Measurements from ENCODE around the gene ADAM30.

ADAM30 gene

DNA sequence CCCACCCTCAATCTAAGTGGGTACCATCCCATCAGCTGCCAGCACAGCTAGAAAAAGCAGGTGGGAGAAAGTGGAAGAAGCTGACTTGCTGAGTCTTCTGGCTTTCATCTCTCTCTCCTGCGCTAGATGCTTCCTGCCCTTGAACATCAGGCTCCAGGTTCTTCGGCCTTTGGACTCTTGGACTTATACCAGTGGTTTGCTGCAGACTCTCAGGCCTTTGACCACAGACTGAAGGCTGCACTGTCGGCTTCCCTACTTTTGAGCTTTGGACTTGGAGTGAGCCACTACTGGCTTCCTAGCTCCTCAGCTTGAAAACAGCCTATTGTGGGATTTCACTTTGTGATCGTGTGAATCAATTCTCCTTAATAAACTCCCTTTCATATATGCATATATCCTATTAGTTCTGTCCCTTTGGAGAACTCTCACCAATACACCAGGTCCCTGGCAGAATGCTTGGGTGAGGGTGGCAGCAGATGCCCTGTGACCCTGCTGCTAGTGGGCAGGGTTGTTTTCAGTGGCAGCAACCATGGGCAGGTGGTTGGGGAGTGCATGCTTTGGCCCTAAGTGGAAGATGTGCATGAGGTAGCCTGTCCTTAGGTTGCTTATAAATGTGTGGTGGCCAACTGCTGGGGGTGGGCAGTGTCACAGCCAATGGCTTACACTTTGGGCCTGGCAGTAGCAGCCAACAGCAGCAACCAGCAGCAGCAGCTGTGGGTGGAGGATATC is 10.8 kb upstream of the ADAM30 start:
- Histone ChIP-seq H3K4me1 (ENCODE audit: control insufficient read depth in 1 of 2, insufficient read depth in 2 of 2, low read length in 2 of 2) (no peaks in the 10 kb centered on the region), H3K9me3 (ENCODE audit: control insufficient read depth in 1 of 2, low read length in 2 of 2) (no peaks in the 10 kb centered on the region), H3K27me3 (ENCODE audit: low read depth, low read length) (no peaks in the 10 kb centered on the region), H3K27ac (ENCODE audit: low read length) (no peak overlapping the region), H3K36me3 (ENCODE audit: control insufficient read depth in 1 of 2, insufficient read depth in 2 of 2, low read length in 2 of 2) (no peaks in the 10 kb centered on the region), H3K4me3 (ENCODE audit: low read depth in 1 of 2, low read length in 2 of 2) (no peak overlapping the region)

DNA sequence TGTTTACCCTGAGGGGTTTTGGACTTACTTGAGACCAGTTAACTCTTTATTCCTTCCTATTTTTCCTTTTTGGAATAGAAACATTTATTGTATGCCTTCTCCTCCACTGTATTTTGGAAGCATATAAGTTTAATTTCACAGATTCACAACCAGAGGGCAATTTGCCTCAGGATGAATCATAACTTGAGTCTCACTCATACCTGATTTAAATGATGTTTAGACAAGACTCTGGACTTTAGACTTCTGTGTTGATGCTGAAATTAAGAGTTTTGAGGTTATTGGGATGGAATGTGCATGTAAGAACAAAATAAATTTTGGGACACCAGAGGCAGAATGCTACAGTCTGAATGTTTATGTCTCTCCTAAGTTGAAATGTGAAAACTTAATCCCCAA is 7.1 kb upstream of the ADAM30 start:
- no peak overlapping the region for H3K27ac ChIP-seq (ENCODE audit: low read length)

DNA sequence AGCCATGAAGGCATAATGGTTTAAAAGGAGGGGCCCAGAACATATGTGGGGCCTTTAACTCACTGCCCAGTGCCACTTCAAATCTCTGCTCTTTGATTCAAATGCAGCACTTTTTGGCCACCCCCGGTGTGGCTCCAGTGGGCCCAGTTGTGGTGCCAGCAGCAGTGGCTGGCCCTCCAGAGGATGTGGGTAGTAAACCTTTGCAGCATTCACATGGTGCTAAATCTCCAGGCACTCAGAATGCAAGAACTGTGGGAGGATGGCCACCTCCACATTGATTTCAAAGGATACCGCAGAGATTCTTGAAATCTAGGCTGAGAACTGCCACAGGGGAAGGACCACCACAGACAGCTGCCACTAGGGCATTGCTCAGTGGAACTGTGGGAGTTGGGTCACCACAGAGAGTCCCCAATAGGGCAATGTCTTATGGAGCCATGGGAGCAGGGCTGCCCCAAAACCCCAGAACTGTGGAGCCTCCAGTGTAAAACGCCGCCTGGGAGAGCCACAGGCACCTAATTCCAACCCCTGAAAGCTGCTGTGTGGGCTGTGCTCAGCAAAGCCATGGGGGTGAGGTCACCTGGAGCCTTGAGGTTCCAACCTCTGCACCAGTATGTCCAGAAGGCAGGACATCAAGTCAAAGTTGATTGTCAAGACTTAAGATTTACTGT is 6.6 kb upstream of the ADAM30 start:
- Histone ChIP-seq H3K4me1 (ENCODE audit: control insufficient read depth in 1 of 2, insufficient read depth in 2 of 2, low read length in 2 of 2) (no peaks in the 10 kb centered on the region), H3K36me3 (ENCODE audit: control insufficient read depth in 1 of 2, insufficient read depth in 2 of 2, low read length in 2 of 2) (no peaks in the 10 kb centered on the region), H3K4me3 (ENCODE audit: low read depth in 1 of 2, low read length in 2 of 2) (no peak overlapping the region), H3K27ac (ENCODE audit: low read length) (no peak overlapping the region), H3K27me3 (ENCODE audit: low read depth, low read length) (no peaks in the 10 kb centered on the region), H3K9me3 (ENCODE audit: control insufficient read depth in 1 of 2, low read length in 2 of 2) (no peaks in the 10 kb centered on the region)

More for the DNA sequence above, 7.1 kb upstream of the ADAM30 start:
- Histone ChIP-seq H3K36me3 (ENCODE audit: control insufficient read depth in 1 of 2, insufficient read depth in 2 of 2, low read length in 2 of 2) (no peaks in the 10 kb centered on the region), H3K4me1 (ENCODE audit: control insufficient read depth in 1 of 2, insufficient read depth in 2 of 2, low read length in 2 of 2) (no peaks in the 10 kb centered on the region), H3K4me3 (ENCODE audit: low read depth in 1 of 2, low read length in 2 of 2) (no peak overlapping the region), H3K9me3 (ENCODE audit: control insufficient read depth in 1 of 2, low read length in 2 of 2) (no peaks in the 10 kb centered on the region), H3K27me3 (ENCODE audit: low read depth, low read length) (no peaks in the 10 kb centered on the region)

DNA sequence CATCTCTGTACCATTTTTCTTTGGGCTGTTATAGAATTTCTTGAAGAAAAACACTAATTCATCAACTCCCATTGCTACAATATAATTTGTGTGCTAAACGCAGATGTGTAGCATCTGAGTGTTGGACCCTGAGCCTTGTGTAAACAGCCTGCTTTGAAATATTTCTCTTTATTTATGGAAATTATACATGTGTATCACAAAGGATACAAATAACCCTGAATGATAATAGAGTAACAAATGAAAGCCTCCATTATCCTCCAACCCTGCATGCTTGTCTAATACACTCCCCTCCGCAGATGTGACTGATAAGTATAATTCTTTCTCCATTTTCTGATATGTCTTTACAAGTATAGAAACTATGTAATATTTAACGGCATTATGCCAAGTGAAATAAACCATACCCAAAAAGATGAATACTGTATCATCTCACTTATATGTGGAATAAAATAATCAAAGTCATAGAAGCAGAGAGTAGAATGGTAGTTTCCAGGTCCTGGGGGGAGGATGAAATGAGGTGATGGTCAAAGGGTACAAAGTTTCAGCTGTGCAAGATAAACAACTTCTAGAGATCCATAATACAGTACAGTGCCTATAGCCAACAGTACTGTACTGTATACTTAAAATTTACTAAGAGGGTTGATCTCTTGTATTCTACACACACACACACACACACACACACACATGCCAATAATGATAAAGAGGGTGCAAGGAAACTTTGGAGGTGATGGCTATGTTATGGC is 2.8 kb upstream of the ADAM30 start:
- H3K9me3 ChIP-seq (ENCODE audit: control insufficient read depth in 1 of 2, low read length in 2 of 2) = no peaks in the 10 kb centered on the region
- no peaks in the 10 kb centered on the region for H3K36me3 ChIP-seq (ENCODE audit: control insufficient read depth in 1 of 2, insufficient read depth in 2 of 2, low read length in 2 of 2)
- H3K4me3 ChIP-seq (ENCODE audit: low read depth in 1 of 2, low read length in 2 of 2) = no peak overlapping the region
- no peaks in the 10 kb centered on the region for H3K4me1 ChIP-seq (ENCODE audit: control insufficient read depth in 1 of 2, insufficient read depth in 2 of 2, low read length in 2 of 2)
- H3K27me3 ChIP-seq (ENCODE audit: low read depth, low read length) = no peaks in the 10 kb centered on the region
- no peak overlapping the region for H3K27ac ChIP-seq (ENCODE audit: low read length)

DNA sequence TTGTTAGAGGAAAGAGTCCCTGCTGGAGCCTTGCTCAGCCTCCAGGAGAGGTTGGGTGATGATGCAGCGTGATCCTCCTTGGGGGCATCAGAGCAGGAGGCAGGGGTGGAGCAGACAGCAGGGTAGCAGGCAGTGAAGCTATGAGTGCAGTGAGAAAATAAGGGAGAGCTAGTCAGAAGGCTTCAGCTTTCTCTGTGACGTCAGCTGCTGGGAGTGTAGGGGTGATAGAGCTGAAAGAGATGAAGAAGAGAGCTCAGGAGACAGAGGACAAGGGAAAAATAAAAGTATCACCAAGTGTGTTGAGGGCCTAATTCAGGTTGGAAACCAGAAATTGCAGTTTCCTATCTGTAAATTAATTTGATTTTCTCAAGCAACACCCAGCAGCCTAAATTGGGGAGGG is 2.2 kb upstream of the ADAM30 start:
- H3K36me3 ChIP-seq (ENCODE audit: control insufficient read depth in 1 of 2, insufficient read depth in 2 of 2, low read length in 2 of 2) = no peaks in the 10 kb centered on the region
- no peaks in the 10 kb centered on the region for H3K9me3 ChIP-seq (ENCODE audit: control insufficient read depth in 1 of 2, low read length in 2 of 2)
- no peaks in the 10 kb centered on the region for H3K27me3 ChIP-seq (ENCODE audit: low read depth, low read length)
- no peak overlapping the region for H3K4me3 ChIP-seq (ENCODE audit: low read depth in 1 of 2, low read length in 2 of 2)
- no peaks in the 10 kb centered on the region for H3K4me1 ChIP-seq (ENCODE audit: control insufficient read depth in 1 of 2, insufficient read depth in 2 of 2, low read length in 2 of 2)
- no peak overlapping the region for H3K27ac ChIP-seq (ENCODE audit: low read length)

DNA sequence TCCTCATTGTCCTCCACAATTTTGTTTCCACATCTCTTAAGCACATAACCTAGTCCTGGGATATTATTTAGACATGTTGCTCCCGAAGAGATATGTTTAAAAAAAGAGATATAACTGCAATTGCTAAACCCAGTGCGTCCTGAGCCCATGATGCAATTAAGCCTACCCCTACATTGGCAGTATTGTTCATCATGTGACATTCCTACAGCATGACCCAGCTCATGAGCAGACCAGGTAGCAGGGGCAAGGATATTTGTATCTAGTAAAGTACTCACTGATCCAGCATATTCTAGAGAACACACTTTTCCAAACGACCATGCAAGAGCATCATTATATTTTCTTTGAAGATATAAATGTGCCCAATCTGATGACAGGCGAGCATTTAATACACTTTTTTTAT is 1.2 kb downstream of the ADAM30 start:
- H3K4me3 ChIP-seq (ENCODE audit: low read depth in 1 of 2, low read length in 2 of 2) = no peak overlapping the region
- no peaks in the 10 kb centered on the region for H3K27me3 ChIP-seq (ENCODE audit: low read depth, low read length)
- H3K4me1 ChIP-seq (ENCODE audit: control insufficient read depth in 1 of 2, insufficient read depth in 2 of 2, low read length in 2 of 2) = no peaks in the 10 kb centered on the region
- no peaks in the 10 kb centered on the region for H3K36me3 ChIP-seq (ENCODE audit: control insufficient read depth in 1 of 2, insufficient read depth in 2 of 2, low read length in 2 of 2)
- H3K9me3 ChIP-seq (ENCODE audit: control insufficient read depth in 1 of 2, low read length in 2 of 2) = no peaks in the 10 kb centered on the region
- no peak overlapping the region for H3K27ac ChIP-seq (ENCODE audit: low read length)

DNA sequence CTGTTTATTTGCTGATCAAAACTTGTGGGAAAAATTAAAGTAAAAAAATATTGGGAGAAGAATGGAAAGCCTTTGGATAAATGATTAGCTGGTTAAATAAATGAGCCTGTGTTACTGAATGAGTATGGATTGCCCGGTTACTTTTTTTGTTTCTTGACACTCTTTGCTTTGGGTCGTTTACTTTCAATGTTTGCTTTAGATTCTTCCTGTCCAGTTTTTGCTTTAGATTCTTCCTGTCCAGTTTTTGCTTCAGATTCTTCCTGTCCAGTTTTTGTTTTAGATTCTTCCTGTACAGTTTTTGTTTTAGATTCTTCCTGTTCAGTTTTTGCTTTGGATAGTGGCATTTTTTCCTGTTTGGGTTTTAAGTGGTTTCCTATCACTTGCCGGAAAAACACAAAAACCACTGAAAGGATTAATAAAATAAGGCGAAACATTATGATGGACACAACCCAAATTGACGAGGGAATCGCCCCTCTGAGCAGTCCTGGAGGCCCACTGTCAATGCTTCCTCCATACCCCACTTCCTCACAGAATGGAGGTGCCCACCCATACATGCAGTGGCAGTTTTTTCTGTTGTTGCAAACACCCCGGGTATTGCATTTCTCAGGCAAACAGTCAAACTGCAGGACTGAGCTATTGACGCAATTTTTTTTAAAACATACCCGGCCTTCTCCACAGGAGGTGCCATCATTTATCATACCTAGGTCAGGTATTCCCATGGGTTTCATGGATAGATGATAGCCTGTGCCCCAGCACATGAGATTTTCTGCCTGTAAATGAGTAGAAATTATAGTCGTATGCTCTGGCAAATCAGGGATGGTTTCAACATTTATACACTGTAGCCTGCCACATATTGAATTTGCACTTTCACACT is 2.3 kb downstream of the ADAM30 start:
- Histone ChIP-seq H3K36me3 (ENCODE audit: control insufficient read depth in 1 of 2, insufficient read depth in 2 of 2, low read length in 2 of 2) (no peaks in the 10 kb centered on the region), H3K27me3 (ENCODE audit: low read depth, low read length) (no peaks in the 10 kb centered on the region), H3K9me3 (ENCODE audit: control insufficient read depth in 1 of 2, low read length in 2 of 2) (no peaks in the 10 kb centered on the region), H3K4me3 (ENCODE audit: low read depth in 1 of 2, low read length in 2 of 2) (no peak overlapping the region), H3K4me1 (ENCODE audit: control insufficient read depth in 1 of 2, insufficient read depth in 2 of 2, low read length in 2 of 2) (no peaks in the 10 kb centered on the region), H3K27ac (ENCODE audit: low read length) (no peak overlapping the region)

DNA sequence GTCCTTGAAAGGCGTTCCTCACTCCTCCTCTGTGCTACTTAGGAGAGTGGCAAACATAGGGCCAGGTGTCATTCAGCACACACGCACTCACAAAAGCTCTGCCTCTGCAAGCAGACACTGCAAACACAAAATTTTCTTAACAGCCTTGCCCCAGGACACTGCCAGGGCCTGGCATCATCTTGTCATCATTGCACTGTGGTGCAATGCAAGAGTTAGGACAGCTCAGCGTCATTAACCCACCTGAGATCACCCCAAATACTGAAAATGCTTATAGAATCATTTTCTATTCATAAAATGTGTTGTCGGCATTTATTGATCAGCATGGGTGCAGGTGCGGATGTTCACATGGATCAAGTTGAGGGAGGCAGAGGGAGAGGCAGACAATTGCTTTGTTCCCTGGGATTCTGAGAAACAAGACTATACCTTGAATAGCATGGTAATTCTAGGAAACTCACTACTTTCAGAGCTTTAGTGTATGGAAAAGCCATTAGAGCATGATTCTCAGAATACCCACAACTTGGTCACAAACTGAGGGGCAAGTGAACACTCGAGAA is 3.0 kb downstream of the ADAM30 start:
- H3K27ac ChIP-seq (ENCODE audit: low read length) = no peak overlapping the region
- no peaks in the 10 kb centered on the region for H3K9me3 ChIP-seq (ENCODE audit: control insufficient read depth in 1 of 2, low read length in 2 of 2)
- no peak overlapping the region for H3K4me3 ChIP-seq (ENCODE audit: low read depth in 1 of 2, low read length in 2 of 2)
- no peaks in the 10 kb centered on the region for H3K27me3 ChIP-seq (ENCODE audit: low read depth, low read length)
- no peaks in the 10 kb centered on the region for H3K36me3 ChIP-seq (ENCODE audit: control insufficient read depth in 1 of 2, insufficient read depth in 2 of 2, low read length in 2 of 2)
- H3K4me1 ChIP-seq (ENCODE audit: control insufficient read depth in 1 of 2, insufficient read depth in 2 of 2, low read length in 2 of 2) = no peaks in the 10 kb centered on the region

DNA sequence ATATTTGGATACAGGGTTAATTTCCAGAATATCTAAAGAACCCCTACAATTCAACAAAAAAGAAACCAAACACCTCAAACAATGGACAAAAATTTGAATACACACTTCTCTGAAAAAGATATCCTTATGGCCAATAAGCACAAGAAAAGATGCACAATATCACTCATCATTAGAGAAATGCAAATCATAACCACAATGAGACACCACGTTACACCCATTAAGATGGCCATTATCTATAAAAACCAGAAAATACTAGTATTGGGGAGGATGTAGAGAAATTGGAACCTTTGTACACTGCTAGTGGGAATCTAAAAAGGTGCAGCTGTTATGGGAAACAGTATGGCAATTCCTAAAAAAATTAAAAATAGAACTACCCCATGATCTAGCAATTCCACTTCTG is 4.9 kb downstream of the ADAM30 start:
- Histone ChIP-seq H3K9me3 (ENCODE audit: control insufficient read depth in 1 of 2, low read length in 2 of 2) (no peaks in the 10 kb centered on the region), H3K4me1 (ENCODE audit: control insufficient read depth in 1 of 2, insufficient read depth in 2 of 2, low read length in 2 of 2) (no peaks in the 10 kb centered on the region), H3K27me3 (ENCODE audit: low read depth, low read length) (no peaks in the 10 kb centered on the region), H3K27ac (ENCODE audit: low read length) (no peak overlapping the region), H3K4me3 (ENCODE audit: low read depth in 1 of 2, low read length in 2 of 2) (no peak overlapping the region), H3K36me3 (ENCODE audit: control insufficient read depth in 1 of 2, insufficient read depth in 2 of 2, low read length in 2 of 2) (no peaks in the 10 kb centered on the region)

DNA sequence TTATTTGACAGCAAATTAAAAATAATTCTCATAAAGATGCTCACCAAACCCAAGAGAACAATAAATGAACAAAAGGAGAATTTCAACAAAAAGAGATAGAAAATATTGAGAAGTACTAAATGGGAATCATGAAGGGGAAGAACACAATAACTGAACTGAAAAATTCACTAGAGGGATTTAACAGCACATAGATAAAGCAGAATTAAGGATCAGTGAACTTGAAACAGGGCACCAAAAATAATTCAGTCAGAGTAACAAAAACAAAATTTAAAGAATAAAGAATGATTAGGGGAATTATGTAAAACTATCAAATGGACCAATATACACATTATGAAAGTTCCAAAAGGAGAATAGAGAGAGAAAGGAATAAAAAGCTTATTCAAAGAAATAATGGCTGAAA is 7.8 kb downstream of the ADAM30 start:
- Histone ChIP-seq H3K4me3 (ENCODE audit: low read depth in 1 of 2, low read length in 2 of 2) (no peak overlapping the region), H3K27me3 (ENCODE audit: low read depth, low read length) (no peaks in the 10 kb centered on the region), H3K9me3 (ENCODE audit: control insufficient read depth in 1 of 2, low read length in 2 of 2) (no peaks in the 10 kb centered on the region), H3K4me1 (ENCODE audit: control insufficient read depth in 1 of 2, insufficient read depth in 2 of 2, low read length in 2 of 2) (no peaks in the 10 kb centered on the region), H3K27ac (ENCODE audit: low read length) (no peak overlapping the region), H3K36me3 (ENCODE audit: control insufficient read depth in 1 of 2, insufficient read depth in 2 of 2, low read length in 2 of 2) (no peaks in the 10 kb centered on the region)

DNA sequence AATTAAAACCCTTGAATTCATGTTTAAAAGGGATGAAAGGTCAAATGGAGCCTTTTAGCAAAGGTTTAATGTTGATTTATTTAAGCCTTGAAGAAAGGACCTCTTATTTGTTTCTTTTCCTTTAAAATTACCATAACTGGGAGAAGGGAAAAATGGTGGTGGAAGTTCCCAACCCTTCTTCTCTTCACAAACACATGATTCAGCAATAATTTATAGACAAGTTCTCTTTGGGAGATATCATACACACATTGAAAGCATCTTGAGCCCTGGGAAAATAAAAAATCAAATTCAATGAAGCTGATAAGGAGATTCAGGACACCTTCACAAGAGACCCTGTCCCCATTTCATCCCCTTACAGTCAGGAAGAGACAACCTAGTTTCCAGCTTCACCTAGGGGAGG is 8.9 kb downstream of the ADAM30 start:
- Histone ChIP-seq H3K27ac (ENCODE audit: low read length) (no peak overlapping the region), H3K27me3 (ENCODE audit: low read depth, low read length) (no peaks in the 10 kb centered on the region), H3K36me3 (ENCODE audit: control insufficient read depth in 1 of 2, insufficient read depth in 2 of 2, low read length in 2 of 2) (no peaks in the 10 kb centered on the region), H3K9me3 (ENCODE audit: control insufficient read depth in 1 of 2, low read length in 2 of 2) (no peaks in the 10 kb centered on the region), H3K4me1 (ENCODE audit: control insufficient read depth in 1 of 2, insufficient read depth in 2 of 2, low read length in 2 of 2) (no peaks in the 10 kb centered on the region), H3K4me3 (ENCODE audit: low read depth in 1 of 2, low read length in 2 of 2) (no peak overlapping the region)
